Activated CD4-positive, alpha-beta T cell treated with anti-CD3 and anti-CD28 coated beads, Interleukin-2, amount 50 U/mL, for 48 hours (primary cell): Measurements from ENCODE around the gene IL10RB.
"Not testable (repeated sequence)": the region's sequence is repeated elsewhere in the genome, so short reads cannot be mapped to it uniquely, and the experiment has no call there.

Experiments used
- DNase-seq, 2 experiments: peaks; one replicate each; pipeline ENCODE4 v3.0.0-alpha.2; 2020

IL10RB gene

DNA sequence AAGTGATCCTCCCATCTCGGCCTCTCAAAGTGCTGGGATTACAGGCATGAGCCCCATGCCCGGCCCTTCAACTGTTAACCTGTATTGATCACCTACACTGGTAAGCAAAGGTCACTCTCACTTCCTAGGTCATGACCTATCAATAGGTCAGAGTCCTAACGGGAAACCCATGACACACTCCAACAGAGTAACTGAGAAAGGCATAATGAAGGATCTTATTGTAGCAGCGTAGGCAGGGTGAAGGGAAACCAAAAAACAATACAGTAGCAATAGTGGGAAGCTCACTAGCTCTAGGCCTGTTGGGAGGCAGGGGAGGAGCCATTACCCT lies 39.1 kb downstream of the IL10RB start:
- DNase-seq: no peak

DNA sequence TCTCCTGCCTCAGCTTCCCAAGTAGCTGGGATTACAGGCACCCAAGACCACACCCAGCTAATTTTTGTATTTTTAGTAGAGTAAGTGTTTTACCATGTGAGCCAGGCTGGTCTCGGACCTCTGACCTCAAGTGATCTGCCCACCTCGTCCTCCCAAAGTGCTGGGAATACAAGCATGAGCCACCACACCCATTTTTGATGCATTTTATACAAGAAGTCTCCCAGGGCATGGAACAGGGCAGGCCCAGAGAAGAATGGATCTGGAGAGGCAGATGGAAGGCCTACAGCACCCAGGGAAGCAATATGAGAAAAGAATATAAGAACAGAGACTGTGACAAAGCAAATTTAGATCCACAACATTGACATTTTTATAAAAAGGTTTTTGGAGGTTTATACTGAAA lies 39.8 kb downstream of the IL10RB start:
- DNase-seq: no peak

DNA sequence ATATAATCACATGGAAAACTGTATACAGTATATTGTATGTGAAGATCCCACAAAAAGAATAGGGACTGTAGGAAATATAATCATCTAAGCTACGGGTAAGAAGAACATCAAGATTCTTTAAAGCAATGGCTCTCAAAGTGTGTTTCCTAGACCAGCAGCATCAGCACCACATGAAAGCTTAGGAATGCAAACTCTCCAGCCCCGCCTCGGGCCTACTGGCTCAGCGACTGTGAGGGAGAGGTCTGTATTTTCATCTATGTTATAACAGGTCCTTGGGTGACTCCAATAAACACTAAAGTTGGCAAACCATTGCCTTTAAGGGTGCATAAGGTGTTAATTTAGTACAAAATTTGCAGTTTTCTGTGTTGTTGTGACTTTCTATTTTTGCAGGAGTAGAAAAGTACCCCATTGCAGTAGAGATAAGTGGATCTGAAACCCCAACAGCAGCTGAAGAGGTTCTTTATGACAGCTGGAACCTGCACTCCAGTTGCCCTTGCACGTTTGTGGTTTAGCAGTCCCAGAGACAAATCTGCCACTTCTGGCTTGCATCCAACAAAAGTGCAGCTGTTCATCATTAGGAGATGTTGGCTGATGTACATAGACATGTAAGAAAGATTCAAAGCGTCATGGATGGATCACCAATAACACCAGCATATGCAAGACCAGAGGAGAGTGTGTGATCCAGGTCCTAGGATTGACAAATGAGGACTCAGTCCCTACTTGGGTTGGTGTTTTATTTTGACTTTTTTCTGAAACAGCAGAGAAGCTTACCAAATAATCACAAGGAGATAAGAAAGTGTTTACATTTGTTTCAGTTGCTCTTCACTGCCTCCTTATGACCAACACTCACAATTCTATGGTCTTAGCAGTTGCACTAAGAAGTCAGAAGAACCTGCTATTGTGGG lies 42.7 kb downstream of the IL10RB start:
- no peak for DNase-seq

DNA sequence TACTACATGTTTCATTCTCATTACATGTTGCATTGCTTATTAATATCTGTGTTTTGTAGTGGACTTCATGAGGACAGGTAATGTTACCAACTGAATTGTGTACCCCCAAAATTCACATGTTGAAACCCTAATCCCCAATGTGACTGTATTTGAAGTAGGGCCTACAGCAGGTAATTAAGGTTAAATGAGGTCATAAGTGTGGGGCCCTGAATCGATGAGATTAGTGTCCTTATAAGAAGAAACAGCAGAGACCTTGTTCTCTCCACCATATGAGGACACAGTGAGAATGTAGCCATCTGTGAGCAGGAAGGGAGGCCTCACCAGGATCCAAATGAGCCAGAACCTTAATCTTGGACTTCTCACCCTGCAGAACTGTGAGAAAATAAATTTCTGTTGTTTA lies 43.6 kb downstream of the IL10RB start:
- no peak for DNase-seq

DNA sequence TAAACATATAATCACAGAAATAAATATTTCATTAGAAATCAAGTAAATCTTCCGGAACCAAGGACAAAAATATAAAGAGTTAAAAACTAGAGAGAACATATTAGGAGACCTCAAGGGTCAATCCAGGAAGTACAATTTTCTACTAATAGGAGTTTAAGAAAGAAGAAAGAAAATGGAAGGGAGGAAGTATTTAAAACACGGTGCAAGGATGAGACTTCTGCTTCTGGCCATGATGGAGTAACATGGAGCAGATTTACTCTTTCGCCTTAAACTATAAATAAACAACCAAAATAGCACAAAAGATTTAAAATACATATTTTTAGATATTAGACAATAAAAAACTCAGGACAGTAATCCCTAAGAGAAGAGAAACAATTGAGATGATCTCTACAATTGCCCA lies 46.0 kb downstream of the IL10RB start:
- no peak for DNase-seq

DNA sequence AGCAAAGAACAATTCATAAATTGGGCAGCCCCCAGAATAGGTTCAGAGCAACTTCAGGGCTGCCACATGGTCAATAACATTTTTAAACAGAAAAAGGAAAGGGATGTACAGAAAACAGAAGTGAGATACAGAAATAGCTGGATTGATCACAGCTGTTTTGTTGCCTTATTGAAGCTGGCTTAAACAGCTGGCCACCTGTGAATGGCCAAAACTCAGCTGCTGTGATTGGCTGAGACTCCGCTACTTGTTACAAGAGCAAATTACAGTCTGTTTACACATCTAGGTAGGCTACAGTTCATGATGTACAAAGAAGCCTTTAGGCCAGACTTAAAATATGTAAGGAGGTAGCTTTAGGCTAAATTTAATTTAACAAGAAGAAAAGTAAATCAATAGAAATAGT lies 47.0 kb downstream of the IL10RB start:
- DNase-seq: no peak

DNA sequence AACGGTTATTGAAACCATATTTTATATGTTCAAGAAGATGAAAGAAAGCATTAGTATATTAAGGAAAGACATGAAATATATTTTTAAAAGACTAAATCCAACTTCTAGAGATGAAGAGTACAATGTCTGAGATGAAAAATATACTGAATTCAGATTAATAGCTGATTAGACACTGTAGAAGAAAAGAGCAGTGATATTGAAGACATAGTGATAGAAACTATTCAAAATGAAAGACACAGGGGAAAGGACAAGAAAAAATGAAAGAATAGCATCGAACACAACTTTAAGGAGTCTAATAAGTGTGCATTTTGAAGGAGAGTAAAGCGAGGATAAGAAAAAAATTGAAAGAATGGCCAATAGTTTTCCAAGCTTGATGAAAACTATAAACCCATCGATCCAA lies 47.4 kb downstream of the IL10RB start:
- no peak for DNase-seq

DNA sequence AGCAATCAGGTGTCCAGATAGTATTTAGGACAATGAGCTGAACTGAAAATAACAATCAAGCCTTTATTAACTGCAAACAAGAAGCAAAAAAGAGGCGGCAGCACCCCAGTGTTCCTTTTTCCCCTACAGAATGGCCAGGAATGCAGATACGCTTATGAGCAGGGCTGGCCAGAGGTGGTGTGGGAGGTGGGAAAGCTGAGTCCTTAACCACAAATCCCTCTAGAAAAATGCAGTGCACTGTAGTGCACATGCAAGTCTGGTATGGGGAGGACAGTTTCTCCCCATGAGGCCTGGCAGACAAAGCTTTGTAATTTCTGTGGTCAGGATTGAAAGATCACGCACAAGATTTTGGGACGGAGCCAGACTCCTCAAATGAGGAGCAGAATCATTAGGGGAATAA lies 47.9 kb downstream of the IL10RB start:
- no peak for DNase-seq

DNA sequence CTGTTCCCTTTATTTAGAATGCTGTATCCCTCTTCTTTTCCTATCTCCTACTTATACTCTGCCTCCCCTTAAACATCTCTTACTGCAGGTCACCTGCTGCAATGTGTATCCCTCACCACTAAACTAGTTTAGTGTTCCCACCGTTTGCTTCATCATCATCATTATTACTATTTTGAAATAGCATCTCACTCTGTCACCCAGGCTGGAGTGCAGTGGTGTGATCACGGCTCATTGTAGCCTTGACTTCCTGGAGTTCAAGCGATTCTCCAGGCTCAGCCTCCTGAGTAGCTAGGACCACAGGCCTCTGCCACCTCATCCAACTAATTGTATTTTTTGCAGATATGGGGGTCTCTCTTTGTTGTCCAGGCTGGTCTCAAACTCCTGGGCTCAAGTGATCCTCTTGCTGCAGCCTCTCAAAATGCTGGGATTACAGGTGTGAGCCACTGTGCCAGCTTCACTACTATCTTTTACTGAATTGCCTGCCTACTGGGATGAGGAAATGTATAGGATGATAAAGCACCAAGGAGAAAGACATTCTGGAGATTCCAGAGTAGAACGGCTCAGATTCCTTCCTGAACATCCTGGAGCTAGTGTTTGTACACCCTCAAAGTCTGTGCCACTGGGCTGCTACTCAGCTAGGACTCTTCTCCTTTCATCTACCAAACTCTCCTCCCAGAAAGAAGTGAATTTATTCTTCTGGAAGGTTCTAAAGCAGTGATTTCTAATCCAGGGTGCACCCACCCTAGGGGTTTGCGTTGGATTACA lies 50.0 kb downstream of the IL10RB start:
- no peak for DNase-seq

DNA sequence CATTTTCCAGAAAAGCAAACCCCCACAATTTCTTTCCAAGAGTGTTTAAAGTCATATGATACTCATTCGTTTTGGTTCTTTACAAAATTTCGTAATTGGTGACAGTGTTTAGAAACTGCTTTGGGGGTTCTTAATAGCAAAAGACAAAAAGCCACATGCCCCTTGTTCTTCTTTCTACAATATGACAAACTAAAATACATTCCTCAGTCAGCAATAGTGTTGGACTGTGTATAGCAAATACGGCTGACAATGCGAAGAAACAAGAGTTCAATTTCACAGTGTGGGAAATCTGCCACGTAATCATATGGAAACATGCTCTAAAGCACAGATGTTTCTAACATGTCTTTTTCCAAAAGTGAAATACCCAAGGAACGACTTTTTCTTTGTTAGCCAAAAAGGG lies 51.0 kb downstream of the IL10RB start:
- no peak for DNase-seq

DNA sequence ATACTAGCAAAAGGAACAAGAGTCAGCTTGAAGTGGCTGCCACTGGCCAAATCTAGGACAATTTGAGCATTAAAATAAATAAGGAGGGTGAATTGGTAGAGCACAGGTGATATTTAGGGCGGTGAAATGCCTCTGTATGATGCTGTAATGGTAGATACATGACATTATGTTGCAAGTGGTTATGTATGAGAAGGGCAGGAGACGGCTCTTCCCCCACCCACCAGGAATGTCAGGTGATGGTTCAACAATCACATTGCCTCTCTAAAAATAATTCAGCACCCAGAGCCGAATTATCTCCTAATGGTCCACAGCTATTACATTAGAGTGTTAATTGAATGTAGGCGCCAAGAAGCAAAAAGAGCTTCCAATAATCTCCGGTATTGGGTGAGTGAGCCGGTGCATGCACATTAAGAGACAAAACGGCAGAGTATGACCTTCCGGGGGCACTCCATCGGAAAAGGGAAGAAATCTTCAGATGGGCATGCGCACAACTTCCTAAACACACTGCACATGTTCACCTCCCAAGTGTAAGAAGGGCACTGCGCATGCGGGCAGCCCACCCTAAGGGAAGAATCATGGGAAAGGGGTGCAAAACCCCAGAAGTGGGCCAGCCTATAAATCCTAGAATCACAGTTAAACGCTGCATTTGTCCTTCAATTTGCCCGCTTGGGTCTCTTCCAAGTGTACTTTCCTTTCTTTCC lies 51.8 kb downstream of the IL10RB start:
- DNase-seq: no peak

DNA sequence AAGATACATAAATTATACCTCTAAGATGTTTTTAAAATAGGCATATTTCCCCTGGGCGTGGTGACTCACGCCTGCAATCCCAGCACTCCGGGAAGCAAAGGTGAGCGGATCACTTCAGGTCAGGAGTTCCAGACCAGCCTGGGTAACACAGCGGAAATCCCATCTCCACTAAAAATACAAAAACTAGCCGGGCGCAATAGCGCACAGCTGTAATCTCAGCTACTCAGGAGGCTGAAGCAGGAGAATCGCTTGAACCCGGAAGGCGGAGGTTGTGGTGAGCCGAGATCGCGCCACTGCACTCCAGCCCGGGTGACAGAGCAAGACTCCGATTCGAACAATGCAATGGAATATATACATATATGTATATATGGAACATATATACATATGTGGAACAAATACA lies 54.8 kb downstream of the IL10RB start:
- not testable (repeated sequence) for DNase-seq

DNA sequence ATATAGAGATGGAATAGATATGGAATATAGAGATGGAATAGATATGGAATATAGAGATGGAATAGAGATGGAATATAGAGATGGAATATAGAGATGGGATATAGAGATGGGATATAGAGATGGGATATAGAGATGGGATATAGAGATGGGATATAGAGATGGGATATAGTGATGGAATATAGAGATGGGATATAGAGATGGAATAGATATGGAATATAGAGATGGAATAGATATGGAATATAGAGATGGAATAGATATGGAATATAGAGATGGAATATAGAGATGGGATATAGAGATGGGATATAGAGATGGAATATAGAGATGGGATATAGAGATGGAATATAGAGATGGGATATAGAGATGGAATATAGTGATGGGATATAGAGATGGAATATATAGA lies 57.4 kb downstream of the IL10RB start:
- DNase-seq: not testable (repeated sequence)

DNA sequence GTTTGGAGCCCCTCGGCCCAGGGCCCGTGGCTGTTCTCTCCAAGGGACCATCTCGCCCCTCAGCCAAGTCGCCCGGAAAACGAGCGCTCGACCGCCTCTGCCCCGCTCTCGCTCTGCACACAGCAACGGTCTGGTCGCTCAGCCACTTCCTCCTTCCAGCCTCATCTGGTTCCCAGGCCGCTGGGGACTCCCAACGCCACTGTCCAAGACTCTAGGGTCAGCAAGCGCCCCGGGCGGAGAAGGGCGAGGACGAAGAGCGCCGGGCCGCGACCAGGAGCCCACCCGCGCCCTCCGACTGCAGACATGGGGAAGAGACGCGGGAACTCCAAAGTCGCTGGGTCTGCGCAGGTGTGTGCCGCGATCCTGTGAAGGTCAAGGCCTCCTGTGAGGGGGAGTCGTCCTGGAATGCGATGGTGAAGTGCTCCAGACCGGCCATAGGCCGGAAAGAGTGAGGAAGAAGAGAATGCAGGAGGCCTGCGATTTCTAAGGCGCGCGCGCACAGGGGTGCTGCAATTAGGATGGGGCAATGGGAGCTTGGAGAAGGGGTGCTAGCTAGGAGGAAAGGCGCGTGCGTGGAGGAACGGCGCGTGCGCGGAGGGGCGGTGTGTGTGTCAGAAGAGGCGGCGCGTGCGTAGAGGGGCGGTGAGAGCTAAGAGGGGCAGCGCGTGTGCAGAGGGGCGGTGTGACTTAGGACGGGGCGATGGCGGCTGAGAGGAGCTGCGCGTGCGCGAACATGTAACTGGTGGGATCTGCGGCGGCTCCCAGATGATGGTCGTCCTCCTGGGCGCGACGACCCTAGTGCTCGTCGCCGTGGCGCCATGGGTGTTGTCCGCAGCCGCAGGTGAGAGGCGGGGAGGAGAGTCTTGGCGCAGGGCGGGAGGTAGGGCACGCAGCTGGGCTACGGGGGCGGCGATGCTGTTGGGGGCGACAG lies 58.4 kb downstream of the IL10RB start, which contains the start of gene IFNAR1:
IFNAR1 (plus strand) TSS at position 680 of the 931 bp plus-strand sequence; CDS start at position 766, 86 bp downstream.
- peak; percentile 99 for DNase-seq

DNA sequence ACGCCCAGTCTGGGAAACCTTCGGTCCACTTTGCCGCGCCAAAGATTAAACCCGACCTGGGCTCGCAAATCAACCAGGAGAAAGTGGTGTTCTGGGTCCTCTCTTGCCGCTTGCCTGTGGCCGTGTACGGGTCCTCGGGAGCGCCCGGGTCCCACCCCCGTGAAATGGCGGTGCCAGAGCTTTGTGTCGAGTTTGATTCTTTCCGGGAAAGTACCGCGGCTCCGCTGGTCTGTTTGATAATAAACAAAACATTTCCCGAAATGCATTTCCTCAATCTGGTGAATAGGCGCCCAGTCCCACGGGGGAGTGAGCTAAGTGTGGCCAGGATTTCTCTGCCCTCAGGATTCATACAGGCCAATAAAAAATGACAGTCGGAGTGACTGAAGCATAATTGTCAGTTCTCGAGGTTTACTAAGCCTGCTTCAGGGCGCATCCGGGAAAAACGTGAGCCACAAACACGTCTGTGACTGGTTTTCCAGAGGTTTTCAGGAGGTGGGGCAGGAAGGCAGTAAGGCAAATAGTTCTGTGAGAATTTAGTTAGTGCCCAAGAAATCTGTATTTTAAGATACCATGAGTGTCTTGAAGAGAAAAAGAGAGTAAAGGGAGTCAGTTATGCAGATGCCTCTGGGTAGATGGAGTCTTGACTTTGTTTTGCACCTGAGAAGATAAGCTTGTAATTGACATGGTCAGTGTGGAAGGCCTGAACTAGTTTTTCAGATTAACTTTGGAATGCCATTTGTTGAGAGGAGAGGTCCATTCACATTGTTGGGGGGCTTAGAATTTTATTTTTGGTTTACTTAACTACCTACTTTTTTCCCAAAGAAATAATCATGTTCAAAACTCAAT lies 59.3 kb downstream of the IL10RB start:
- peak; percentile 73 to 77 for DNase-seq

DNA sequence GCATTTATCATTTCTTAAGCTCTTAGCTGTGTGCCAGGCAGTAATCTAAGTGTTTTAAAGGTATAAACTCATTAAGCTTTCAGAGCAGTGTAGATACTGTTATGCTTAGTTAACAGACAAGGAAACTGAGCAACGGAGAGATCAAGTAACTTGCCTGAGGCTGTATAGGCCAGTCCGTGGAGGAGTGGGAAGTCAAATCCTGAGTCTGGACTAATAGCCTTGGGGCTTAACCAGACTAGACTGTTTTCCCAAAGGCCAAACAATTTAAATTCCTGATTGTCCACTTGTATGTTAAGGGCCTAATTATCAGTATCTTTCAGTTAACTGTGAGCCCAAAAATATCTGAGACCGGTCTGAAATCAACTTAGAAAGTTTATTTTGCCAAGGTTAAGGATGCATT lies 61.2 kb downstream of the IL10RB start:
- no peak for DNase-seq

DNA sequence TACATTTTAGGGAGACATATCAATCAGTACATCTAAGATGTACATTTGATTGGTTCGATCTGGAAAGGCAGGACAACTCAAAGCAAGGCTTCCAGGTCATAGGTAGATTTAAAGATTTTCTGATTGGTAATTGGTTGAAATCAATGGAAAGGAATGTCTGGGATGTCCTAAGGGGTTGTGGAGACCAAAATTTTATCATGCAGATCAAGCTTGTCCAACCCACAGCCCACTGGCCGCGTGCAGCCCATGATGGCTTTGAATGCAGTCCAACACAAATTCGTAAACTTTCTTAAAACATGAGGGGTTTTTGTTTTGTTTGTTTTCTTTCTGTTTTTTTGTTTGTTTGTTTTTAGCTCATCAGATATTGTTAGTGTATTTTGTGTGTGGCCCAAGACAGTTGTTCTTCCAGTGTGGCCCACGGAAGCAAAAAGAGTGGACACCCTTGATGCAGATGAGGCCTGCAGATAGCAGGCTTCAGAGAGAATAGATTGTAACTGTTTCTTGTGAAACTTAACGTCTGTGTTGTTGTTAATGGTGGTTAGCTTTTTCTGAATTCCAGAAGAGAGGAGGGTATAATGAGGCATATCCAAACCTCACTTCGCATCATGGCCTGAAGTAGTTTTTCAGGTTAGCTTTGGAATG lies 61.7 kb downstream of the IL10RB start:
- no peak for DNase-seq

DNA sequence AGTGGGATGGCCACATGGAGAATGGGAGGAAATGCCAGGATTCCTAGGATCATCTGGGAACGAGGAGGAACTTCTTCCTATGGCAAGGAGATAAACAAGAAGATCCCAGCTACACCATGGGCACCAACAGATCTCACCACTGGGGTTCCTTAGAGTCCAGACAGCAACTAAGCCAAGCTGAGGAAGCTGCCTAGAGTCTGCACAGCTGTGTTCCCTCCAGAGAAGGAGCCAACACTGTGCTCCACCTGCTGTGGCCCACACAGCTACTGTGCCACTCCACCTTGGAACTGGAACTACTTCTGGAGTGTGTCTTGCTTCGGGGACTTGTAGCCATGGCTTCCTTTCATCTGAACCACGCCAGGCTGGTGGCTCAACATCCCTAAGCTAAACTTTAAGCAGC lies 64.6 kb downstream of the IL10RB start:
- DNase-seq: no peak

DNA sequence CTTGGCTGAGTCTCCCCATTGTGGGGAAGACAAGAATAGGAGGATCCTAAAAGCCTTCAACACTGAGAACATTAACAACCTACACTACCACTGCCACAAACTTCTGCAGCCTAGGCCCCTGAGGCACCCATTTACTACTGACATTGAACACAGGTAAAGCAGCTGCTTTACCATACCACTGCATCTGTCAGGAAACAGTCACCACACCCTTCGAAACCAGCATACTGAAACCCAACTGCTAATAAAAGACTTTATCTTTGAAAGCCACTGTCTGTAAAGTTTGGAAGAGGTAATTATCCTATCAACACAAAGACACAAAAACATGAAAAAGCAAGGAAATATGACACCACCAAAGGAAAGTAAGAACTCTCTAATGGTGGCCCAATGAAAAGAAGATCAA lies 66.0 kb downstream of the IL10RB start:
- no peak for DNase-seq

DNA sequence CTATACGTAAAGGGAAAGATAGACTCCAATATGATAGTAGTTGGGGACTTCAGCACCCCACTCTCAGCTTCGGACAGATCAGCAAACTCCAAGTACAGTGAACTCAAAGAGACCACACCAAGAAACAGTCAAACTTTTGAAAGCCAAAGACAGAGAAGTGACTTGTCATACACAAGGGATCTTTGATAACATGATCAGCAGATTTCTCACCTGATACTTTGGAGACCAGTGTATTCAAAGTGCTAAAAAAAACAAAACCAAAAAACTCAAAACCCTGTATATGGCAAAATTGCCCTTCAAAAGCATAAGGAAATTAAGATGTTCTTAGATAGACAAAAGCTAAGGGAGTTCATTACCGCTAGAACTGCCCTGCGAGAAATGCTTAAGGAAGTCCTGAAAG lies 68.0 kb downstream of the IL10RB start:
- DNase-seq: no peak

DNA sequence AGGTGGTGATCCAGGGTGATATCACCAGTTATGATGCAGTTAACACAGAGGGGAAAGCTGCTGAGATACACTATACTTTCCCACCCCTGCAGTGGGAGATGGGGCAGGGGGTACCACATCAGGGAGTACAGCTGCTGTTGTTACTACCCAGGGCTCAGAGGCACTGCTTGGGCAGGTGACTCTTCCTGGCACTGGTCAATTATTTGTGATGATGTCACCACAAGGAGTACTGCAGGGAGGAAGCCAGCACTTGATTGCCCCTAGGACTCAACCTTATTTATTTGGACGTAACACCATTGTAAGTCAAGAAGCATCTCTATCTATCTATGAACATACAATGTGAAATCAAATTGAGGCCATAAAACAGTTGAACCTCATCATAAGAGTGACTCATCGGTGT lies 68.7 kb downstream of the IL10RB start:
- no peak for DNase-seq
